ENCODE measurements around the gene MAS1.
A peak's percentile ranks its signal among the peaks of the same experiment; 100 is the strongest.
"Not testable (repeated sequence)": the region's sequence is repeated elsewhere in the genome, so short reads cannot be mapped to it uniquely, and the experiment has no call there.

The MAS1 gene

DNA sequence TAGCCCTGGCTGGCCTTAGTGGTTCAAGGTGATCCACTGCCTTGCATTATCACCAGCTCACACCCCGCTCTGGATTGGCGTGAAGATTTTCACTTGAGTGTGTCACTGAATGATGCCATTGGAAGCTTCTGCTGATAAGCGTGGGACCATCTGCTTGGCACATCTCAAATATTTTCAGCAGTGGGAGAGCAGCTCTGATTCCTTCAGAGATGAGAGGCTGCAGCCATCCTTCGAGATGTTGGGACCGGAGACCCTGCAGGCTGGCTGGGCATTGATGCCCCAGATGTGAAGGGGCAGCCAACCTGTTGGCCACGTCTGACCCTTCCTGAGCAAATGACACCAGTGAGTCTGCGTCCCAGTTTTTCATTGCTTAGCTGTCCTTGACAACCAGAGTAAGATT is at the start of gene MAS1:
Gene MAS1, plus strand, starts transcription at position 197 of the 400 bp plus-strand sequence. CDS start 15,968 bp downstream, outside the sequence.
- DNase-seq (ENCODE audit: low read depth), result no peak
- H3K4me3 ChIP-seq (replicated peaks; ENCODE audit: low read depth, low read length), result no peak within 1 kb of the TSS
- TF ChIP-seq CTCF (IDR thresholded peaks at IDR 0.05; ENCODE audit: low read length, missing control alignments), result no peak

DNA sequence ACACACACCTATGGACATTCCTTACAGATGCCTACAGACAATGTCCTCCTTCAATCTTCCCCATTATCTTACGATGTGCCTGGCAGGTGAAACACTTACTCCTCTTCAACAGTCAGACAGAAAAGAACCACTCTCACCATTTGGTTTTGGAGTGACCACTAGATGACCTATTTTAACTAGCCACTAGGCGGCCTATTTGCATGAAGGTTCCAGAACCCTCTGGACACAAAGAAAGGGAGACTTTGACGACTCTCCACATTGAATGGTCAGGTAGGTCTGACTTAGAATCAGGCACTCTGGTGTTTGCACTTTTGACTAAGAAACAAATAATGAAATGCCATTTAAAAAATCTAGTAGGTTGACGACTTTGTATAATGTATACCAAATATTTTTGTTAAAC is 48.8 kb upstream of the MAS1 start:
- DNase-seq (ENCODE audit: low read depth), result peak; percentile 25
- peak; percentile 51 for TF ChIP-seq CTCF (IDR thresholded peaks at IDR 0.05; ENCODE audit: low read length, missing control alignments)
- no peak overlapping the region for H3K4me3 ChIP-seq (replicated peaks; ENCODE audit: low read depth, low read length)

GRCh38 chr6:159844737-159845645 is 45.8 kb upstream of the MAS1 start:
- no peak overlapping the region for H3K4me3 ChIP-seq (replicated peaks; ENCODE audit: low read depth, low read length)
- no peak for DNase-seq (ENCODE audit: low read depth)
- no peak for TF ChIP-seq CTCF (IDR thresholded peaks at IDR 0.05; ENCODE audit: low read length, missing control alignments)

DNA sequence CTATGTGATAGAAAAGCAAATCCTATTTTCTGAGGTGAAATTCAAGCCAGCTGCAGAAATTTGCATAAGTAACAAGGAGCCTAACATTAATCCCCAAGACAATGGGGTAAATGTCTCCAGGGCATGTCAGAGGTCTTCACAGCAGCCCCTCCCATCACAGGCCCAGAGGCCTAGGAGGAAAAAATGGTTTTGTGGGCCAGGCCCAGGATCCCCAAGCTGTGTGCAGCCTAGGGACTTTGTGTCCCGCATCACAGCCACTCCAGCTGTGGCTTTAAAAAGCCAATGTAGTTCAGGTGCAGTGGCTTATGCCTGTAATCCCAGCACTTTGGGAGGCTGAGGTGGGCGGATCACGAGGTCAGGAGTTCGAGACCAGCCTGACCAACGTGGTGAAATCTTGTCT is 42.2 kb upstream of the MAS1 start:
- not testable (repeated sequence) for DNase-seq (ENCODE audit: low read depth); H3K4me3 ChIP-seq (replicated peaks; ENCODE audit: low read depth, low read length)

- H3K4me3 ChIP-seq (replicated peaks; ENCODE audit: low read depth, low read length); DNase-seq (ENCODE audit: low read depth): not testable (repeated sequence)
Measured at GRCh38 chr6:159849851-159850250, 40.9 kb upstream of the MAS1 start.

GRCh38 chr6:159852877-159853276 is 37.9 kb upstream of the MAS1 start:
- peak; percentile 34 for TF ChIP-seq CTCF (IDR thresholded peaks at IDR 0.05; ENCODE audit: low read length, missing control alignments)
- H3K4me3 ChIP-seq (replicated peaks; ENCODE audit: low read depth, low read length), result no peak overlapping the region
- DNase-seq (ENCODE audit: low read depth), result peak; percentile 39

DNA sequence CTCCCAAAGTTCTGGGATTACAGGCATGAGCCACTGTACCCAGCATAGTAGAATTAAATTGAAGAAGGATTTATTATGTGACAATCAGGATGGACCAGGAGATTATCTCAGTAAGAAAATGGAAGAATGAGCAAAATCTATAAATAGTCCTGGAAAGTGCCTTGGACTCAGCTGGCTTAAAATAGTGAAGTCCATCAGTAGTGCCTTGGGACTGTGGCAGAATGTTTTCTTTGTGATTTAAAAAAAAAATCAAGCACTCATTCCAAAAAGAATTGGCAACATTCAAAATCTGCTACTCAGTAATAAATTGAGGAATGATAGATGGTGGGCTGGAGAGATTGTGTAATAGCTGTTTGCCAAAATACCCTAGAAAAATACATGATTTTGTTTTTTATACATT is 37.0 kb upstream of the MAS1 start:
- no peak for DNase-seq (ENCODE audit: low read depth)
- TF ChIP-seq CTCF (IDR thresholded peaks at IDR 0.05; ENCODE audit: low read length, missing control alignments), result no peak
- H3K4me3 ChIP-seq (replicated peaks; ENCODE audit: low read depth, low read length), result no peak overlapping the region

DNA sequence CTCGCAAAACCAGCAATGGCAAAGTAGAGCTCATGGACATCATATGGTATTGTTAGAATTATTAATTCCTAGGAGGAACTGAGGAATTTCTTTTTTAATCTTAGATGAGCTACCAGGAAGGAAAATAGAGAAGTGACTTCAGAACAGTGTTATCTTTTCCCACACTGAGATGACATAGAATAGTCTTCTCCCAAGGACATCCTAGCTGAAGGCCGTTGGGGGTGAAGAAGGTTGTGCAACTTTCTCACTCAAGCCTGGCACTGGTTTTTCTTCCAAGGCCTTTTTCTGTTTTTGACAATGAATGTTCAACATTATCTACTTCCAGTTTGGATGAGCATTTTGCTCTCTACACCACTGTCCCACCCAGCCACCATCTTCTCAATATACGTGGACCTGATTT is 35.8 kb upstream of the MAS1 start:
- TF ChIP-seq CTCF (IDR thresholded peaks at IDR 0.05; ENCODE audit: low read length, missing control alignments), result no peak
- no peak for DNase-seq (ENCODE audit: low read depth)
- H3K4me3 ChIP-seq (replicated peaks; ENCODE audit: low read depth, low read length), result no peak overlapping the region
